Panc1 (cell line): ENCODE measurements around the gene VSX1. TPM values are rescaled to one million over a fixed set of nuclear protein-coding genes. Genes with fewer than 3 reads are reported as not detected.

Experiments
- ATAC-seq: fragments of 200-7000 bp; cut with Tn5 transposase; 2 replicates; pipeline ENCODE4 v1.9.1; 2020; ENCODE audit warnings: mild to moderate bottlenecking, moderate library complexity
- BruUV-seq: library from RNA; stranded (reverse); fragments of 400-500 nt; replicated peaks from 2 replicates; lab custom pipeline; 2021; lab: Mats Ljungman, UMichigan
- CTCF ChIA-PET: fragments of 300-600 bp; sonication (Branson Sonifier 250); formaldehyde crosslinking; loops from one replicate; lab custom pipeline; 2022; ENCODE audit warnings: antibody characterized with exemption; lab: Charles Lee
- POLR2A ChIA-PET: fragments of 300-600 bp; sonication (Branson Sonifier 250); formaldehyde crosslinking; loops from one replicate; lab custom pipeline; 2022; ENCODE audit warnings: antibody characterized with exemption; lab: Charles Lee
- DNase-seq: peaks from one replicate; pipeline ENCODE4 v3.0.0-alpha.2; 2010; ENCODE audit warnings: low read depth, low spot score
- H3K27ac ChIP-seq: 2 replicates; pipeline ENCODE4 v1.5.1; 2011; ENCODE audit warnings: mild to moderate bottlenecking, low read length, inconsistent platforms
- H3K27me3 ChIP-seq: fragments of 200-500 bp; sonication (Bioruptor generic); 2 replicates; pipeline ENCODE4 v1.6.0; 2014; ENCODE audit warnings: low read length, inconsistent platforms; ENCODE audit not compliant: control insufficient read depth, insufficient read depth
- H3K36me3 ChIP-seq: fragments of 200-500 bp; sonication (Bioruptor generic); 2 replicates; pipeline ENCODE4 v1.5.1; 2014; ENCODE audit warnings: inconsistent platforms, mild to moderate bottlenecking, low read length, moderate library complexity; ENCODE audit not compliant: control insufficient read depth, insufficient read depth
- H3K4me1 ChIP-seq: 2 replicates; pipeline ENCODE4 v1.5.1; 2011; ENCODE audit warnings: inconsistent platforms, mild to moderate bottlenecking, low read length, moderate library complexity; ENCODE audit not compliant: control insufficient read depth, insufficient read depth
- H3K4me3 ChIP-seq, 2 experiments: 2 replicates each; pipeline ENCODE4 v1.5.1; 2011 to 2012; ENCODE audit warnings: low read depth in 2 of 2, low read length in 2 of 2, mild to moderate bottlenecking in 2 of 2, inconsistent platforms in 1 of 2, moderate library complexity in 1 of 2
- H3K9me3 ChIP-seq: fragments of 200-500 bp; sonication (Bioruptor generic); 2 replicates; pipeline ENCODE4 v1.5.1; 2014; ENCODE audit warnings: low read depth, mild to moderate bottlenecking, inconsistent platforms, low read length, moderate library complexity; ENCODE audit not compliant: control insufficient read depth, insufficient read depth
- POLR2AphosphoS5 ChIP-seq: IDR thresholded peaks from 2 replicates; pipeline ENCODE4 v1.6.1; 2012; ENCODE audit warnings: mild to moderate bottlenecking, low read depth, low read length, moderate library complexity
- SIN3A ChIP-seq: IDR thresholded peaks from 2 replicates; pipeline ENCODE4 v1.6.1; 2012; ENCODE audit warnings: low read depth, mild to moderate bottlenecking, low read length, moderate library complexity, borderline replicate concordance; ENCODE audit not compliant: insufficient read depth
- TCF7L2 ChIP-seq: IDR thresholded peaks from 2 replicates; pipeline ENCODE4 v1.6.1; 2011; ENCODE audit warnings: mild to moderate bottlenecking, low read depth, low read length, inconsistent platforms
- in situ Hi-C: cut with HindIII; loops from 2 replicates; pipeline ENCODE4 v1.10.0; 2016; ENCODE audit warnings: low sequenced_read_pairs, low pct_unique_long_range_greater_than_20kb
- intact Hi-C: fragments of 100-400 bp; cut with micrococcal nuclease; formaldehyde crosslinking; loops from one replicate; pipeline ENCODE4 v1.10.0; 2022; ENCODE audit not compliant: unreplicated experiment
- total RNA-seq: library from RNA; stranded (reverse); gene quantifications from one replicate; pipeline ENCODE4 v1.2.1, GENCODE V29; 2021; ENCODE audit not compliant: unreplicated experiment
- TF ChIP-seq, protein P1 (sequence below): fragments of 450-650 bp; IDR thresholded peaks from 2 replicates; pipeline ENCODE4 v1.5.1; 2017; ENCODE audit warnings: mild to moderate bottlenecking
- TF ChIP-seq, protein P2 (sequence below), 2 experiments: IDR thresholded peaks; 2 replicates each; pipeline ENCODE4 v1.6.1; 2011 to 2012; ENCODE audit warnings: low read depth in 2 of 2, control low read depth in 1 of 2, low read length in 1 of 2, mild to moderate bottlenecking in 1 of 2, moderate library complexity in 1 of 2; ENCODE audit not compliant: insufficient read depth in 1 of 2

VSX1 gene
- total RNA-seq, 1 experiment from 2014 or later, result 0.21 TPM

DNA sequence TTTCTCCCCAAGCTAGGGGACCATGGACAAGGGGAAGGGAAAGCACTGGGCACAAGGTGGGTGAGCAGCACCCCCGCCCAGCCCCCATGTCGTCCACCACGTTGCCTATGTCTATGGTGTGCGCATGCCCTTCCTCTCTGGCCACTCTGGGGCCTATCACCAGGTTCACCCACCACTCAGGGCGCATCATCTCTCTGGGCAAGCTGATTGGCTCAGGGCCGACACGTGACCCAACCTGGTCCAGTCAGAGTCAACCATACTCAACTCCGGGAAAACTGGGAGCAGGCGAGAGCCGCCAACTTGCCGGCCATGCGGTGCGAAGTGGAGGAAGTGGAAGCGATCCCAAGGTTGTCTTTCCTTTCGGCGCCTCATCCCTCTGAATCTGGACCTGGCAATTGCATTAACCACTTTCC, 49.9 kb downstream of the VSX1 start:
- TF ChIP-seq, protein P1, sequence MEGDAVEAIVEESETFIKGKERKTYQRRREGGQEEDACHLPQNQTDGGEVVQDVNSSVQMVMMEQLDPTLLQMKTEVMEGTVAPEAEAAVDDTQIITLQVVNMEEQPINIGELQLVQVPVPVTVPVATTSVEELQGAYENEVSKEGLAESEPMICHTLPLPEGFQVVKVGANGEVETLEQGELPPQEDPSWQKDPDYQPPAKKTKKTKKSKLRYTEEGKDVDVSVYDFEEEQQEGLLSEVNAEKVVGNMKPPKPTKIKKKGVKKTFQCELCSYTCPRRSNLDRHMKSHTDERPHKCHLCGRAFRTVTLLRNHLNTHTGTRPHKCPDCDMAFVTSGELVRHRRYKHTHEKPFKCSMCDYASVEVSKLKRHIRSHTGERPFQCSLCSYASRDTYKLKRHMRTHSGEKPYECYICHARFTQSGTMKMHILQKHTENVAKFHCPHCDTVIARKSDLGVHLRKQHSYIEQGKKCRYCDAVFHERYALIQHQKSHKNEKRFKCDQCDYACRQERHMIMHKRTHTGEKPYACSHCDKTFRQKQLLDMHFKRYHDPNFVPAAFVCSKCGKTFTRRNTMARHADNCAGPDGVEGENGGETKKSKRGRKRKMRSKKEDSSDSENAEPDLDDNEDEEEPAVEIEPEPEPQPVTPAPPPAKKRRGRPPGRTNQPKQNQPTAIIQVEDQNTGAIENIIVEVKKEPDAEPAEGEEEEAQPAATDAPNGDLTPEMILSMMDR, result no peak
- TF ChIP-seq TCF7L2, result no peak
- no peak for TF ChIP-seq SIN3A
- TF ChIP-seq POLR2AphosphoS5, result no peak
- TF ChIP-seq, protein P2, sequence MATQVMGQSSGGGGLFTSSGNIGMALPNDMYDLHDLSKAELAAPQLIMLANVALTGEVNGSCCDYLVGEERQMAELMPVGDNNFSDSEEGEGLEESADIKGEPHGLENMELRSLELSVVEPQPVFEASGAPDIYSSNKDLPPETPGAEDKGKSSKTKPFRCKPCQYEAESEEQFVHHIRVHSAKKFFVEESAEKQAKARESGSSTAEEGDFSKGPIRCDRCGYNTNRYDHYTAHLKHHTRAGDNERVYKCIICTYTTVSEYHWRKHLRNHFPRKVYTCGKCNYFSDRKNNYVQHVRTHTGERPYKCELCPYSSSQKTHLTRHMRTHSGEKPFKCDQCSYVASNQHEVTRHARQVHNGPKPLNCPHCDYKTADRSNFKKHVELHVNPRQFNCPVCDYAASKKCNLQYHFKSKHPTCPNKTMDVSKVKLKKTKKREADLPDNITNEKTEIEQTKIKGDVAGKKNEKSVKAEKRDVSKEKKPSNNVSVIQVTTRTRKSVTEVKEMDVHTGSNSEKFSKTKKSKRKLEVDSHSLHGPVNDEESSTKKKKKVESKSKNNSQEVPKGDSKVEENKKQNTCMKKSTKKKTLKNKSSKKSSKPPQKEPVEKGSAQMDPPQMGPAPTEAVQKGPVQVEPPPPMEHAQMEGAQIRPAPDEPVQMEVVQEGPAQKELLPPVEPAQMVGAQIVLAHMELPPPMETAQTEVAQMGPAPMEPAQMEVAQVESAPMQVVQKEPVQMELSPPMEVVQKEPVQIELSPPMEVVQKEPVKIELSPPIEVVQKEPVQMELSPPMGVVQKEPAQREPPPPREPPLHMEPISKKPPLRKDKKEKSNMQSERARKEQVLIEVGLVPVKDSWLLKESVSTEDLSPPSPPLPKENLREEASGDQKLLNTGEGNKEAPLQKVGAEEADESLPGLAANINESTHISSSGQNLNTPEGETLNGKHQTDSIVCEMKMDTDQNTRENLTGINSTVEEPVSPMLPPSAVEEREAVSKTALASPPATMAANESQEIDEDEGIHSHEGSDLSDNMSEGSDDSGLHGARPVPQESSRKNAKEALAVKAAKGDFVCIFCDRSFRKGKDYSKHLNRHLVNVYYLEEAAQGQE (IDR thresholded peaks at IDR 0.05; ENCODE audit: insufficient read depth in 1 of 2, low read depth in 2 of 2, low read length in 1 of 2), result no peak
- Histone ChIP-seq H3K27me3 (no peaks in the 10 kb centered on the region), H3K4me1 (peaks cover 16% of the 10 kb centered on the region), H3K4me3 (no peak overlapping the region), H3K36me3 (no peaks in the 10 kb centered on the region), H3K9me3 (no peaks in the 10 kb centered on the region), H3K27ac (no peak overlapping the region)
- ATAC-seq (no peak; the same call in 1 of the 2 replicates), DNase-seq (no peak)
- CTCF ChIA-PET, result interaction anchor here (0.6 kb wide), 1 partner anchor 163 kb away, joined by 3 read pairs; the partner anchor contains the start of gene ENTPD6
- BruUV-seq, result no TSS peak
- intact Hi-C loops, result no loop called here
- in situ Hi-C loops, result no loop called here
- POLR2A ChIA-PET, result no interaction called here

DNA sequence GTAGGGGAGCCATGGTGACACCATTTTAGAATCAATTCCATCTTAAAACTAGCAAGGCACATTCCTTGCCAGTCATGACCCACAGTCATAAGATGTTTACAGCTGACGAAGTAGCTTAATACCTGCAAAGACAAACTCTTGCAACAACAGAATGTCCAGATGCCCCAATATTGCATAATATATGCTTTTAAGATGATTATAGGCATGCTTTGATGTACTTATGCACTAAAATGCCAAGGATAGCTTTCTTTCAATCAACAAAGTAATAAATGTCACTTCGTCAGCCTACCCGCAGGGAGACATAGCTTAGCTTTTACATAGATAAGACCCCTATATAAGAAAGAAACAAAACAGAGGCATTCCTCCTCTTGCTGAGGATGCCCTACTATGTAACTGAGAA, 50.7 kb downstream of the VSX1 start:
- in situ Hi-C loops, result no loop called here
- DNase-seq, result no peak
- POLR2A ChIA-PET, result no interaction called here

More for the DNA sequence above, 50.7 kb downstream of the VSX1 start:
- CTCF ChIA-PET, result no interaction called here
- intact Hi-C loops, result no loop called here
- Histone ChIP-seq H3K4me3 (no peak overlapping the region), H3K9me3 (no peaks in the 10 kb centered on the region), H3K27me3 (no peaks in the 10 kb centered on the region), H3K4me1 (peaks cover 16% of the 10 kb centered on the region), H3K27ac (no peak overlapping the region), H3K36me3 (no peaks in the 10 kb centered on the region)
- no peak for ATAC-seq
- TF ChIP-seq SIN3A (no peak), TCF7L2 (no peak), POLR2AphosphoS5 (no peak)
- TF ChIP-seq, protein P1, result no peak
- TF ChIP-seq, protein P2 (IDR thresholded peaks at IDR 0.05; ENCODE audit: insufficient read depth in 1 of 2, low read depth in 2 of 2, low read length in 1 of 2), result no peak
- BruUV-seq, result no TSS peak
